CD4-positive, alpha-beta T cell treated with Interferon alpha-2 for 1 hour (primary cell): Measurements from ENCODE around the gene TNS1.

ENCODE experiments used
- DNase-seq, 2 donors: peaks; one replicate each; pipeline ENCODE4 v3.0.0-alpha.2; 2020 to 2022

Gene TNS1

DNA sequence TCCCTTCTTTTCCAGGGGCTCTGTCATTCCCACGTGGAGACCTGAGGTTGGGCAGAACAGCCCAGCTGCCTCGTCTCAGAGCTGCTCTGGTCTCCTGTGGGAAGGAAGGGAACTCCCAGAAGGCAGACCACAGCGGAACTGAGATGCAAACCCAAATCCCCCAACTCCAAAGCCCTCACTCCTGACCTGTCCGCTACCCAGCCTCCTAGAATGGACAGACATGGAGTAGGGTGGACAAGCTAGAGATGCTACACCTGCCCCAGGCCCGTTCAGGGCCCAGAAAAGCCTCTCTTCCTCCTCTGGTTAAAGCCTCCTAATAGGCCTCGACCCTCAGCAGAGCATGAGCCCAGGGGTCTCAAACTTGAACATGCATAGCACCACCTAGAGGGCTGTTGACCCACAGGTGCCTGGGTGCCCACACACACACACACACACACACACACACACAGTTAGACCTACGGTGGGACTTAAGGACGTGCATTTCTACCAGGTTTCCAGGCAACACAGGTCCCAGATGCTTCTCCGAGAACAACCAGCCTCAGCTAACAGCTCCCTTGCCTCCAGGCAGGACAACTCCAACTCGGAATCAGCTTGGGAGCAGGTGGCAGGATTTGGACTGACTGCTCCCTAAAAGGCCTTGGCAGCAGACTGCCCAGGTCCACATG lies 93.5 kb downstream of the TNS1 start:
- DNase-seq: no peak

DNA sequence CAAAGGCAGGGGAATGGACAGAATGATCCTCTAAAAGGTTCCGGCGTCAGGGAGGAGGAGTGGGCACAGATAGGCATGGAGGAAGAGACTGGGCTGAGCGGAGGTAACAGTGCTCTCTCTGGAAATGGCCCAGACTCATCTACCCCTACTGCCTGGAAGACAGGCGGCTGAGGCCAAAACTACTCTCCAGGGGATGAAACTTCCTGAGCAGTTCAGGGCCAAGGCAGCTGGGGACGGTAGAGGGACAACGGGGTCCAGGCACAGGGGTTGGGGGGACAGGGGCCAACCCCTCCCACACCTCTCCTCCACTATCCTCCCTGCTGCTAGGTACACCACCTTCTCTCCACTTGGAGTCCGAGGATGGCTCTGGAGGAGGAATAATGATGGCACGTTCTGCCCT lies 94.3 kb downstream of the TNS1 start:
- no peak for DNase-seq

DNA sequence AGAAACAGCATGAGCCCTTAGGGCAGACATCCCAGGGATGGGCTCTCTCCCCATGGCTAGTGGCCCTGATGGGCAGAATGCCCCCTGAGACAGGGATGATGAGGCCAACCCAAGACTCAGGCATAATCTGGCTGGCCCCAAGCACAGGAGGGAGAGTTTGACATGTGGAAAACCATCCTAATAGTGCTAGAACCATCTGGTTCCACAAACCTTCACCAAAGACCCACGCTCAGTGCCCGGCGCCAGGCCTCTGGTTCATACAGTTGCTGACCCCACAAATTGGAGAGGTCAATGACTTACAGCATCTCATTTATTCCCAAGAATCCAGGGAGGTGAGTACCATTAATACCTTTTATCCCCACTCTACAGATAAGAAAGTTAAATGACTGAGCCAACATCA lies 95.5 kb downstream of the TNS1 start:
- no peak for DNase-seq

DNA sequence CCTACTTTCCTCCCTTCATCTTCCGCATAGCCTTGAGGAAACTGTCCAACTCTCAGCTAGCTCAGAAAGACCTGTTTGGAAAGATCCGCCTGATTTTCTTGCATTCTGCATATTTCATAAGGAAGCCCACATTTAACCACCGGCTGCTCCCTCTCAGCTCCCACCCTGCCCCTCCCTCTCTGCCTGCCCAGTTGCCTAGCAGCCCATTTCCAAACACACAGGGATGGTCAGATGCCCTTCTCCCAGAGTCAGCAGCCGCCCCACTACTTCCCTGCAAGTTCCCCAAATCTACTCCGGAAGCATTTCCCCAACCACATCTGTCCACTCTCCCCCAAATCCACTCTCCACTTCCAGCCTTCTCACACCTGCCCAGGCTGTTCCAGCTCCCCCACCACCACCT lies 96.0 kb downstream of the TNS1 start:
- DNase-seq: peak in 1 of 2 donors; percentile 9

DNA sequence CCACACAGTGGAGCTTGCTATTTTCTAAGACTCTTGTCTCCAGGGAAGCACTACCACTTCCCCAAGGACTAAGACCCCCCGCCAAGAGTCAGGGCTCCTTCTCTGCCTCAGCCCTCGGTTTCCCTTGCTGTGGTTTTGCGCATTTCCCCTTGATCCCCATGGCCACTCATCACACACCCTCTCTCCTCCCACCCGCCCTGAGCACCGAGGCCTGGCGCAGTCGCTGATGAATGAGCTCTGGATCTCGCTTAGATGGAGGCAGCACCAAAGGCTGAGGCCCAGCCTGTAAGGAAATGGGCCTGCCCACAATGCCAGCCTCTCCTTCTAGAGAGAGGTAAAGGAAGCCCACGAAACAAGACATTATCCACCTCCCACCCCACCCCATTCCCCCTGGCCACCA lies 96.9 kb downstream of the TNS1 start:
- DNase-seq: no peak

DNA sequence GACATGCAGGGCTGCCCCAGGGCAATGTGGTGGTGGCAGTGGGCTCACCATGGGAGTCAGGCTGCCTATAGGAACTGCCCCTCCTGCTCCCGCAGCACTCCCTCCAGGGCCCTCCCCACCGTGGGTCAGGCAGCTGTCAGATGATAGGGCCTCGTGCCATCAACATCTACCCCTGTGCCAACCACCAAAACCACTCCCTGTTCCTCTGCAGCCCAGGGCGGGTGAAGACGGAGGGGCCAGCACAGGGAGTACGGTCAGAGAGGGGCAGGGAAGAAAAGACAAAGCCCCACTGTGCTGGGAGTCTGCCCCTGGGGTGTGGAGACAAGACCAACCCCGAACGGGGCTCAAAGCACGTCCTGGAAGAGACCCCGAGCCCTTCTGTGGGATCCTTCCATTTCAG lies 97.4 kb downstream of the TNS1 start:
- DNase-seq: no peak

DNA sequence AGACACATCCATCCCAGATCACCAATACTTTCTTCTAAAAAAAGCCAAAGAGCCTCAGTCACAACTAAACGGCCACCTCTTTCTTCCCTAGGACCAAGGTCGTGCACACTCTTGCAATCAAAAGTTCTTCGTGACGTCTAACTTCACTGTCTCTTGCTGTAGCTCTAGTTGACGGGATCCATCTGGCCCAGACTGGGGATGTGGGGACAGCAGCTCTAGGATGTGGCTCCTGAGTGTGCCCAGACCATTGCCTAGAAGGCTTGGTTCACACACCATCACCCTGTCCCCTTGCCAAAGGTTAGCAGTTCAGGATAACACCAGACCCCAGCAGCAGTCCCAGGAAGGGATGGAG lies 98.2 kb downstream of the TNS1 start:
- DNase-seq: no peak

DNA sequence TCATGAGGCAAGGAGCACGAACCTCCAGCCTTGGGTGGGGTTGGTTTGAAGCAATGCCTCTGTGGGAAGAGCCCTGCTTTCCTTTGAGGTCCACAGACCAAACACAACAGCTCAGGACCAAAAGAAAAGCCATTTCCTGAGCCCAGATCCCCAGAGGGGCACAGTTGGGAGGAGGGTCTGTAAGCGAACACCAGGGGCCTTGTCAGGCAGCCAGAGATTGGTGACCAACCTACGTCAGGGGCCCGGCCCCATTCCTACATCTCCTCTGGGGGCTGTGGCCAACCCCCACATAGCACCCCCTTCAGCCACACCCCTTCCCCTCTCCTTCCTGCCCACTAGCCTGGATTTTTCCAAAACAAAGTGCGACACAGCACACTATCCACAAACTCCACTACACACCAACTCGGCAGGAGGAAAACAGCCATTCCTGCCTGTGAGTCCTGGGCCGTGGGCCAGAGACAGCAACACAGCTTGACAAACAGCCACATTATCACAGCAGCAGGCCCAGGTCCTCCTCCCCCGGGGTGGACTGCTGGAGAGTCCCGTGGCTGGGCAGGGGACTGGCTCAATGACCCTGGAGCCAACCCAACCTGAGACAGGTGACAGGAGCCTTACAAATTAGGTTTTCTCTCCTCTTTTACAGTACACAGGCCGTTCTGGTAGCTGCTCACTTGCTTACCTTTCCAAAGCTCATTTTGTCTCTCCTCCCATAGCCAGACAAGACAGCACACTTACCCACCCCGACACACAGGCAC lies 98.8 kb downstream of the TNS1 start:
- DNase-seq: no peak

DNA sequence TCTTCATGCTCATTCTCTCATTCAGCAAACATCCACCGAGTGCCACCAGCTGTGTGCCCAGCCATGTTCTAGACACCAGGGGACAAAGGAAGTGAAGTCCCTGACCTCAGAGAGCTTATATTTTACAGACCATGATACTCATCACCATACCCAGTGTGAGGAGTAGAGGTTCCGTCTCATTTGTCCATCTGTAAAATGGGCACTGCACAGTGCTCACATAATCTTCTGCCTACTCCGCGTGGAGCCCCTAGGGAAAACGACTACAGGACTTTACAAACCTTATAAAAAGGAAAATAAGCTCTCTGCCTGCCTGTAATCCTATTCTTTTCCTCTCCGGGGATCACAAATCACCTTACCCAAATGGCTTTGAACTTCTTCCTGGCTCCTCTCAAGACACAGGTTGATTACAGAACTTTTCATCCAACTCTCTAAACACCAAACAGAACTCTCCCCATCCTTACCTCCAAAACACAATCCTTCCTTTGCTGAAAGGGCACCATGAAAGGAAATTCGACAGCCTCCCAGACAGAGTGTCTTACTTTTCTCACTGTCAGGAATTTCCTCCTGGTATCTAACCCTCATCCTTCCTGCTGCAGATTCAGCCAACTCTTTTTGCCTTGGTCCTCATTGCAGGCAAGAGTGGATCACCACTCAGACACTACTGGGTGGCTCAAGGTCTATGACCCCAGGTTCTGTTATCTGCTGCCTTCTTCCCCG lies 99.5 kb downstream of the TNS1 start:
- DNase-seq: no peak

DNA sequence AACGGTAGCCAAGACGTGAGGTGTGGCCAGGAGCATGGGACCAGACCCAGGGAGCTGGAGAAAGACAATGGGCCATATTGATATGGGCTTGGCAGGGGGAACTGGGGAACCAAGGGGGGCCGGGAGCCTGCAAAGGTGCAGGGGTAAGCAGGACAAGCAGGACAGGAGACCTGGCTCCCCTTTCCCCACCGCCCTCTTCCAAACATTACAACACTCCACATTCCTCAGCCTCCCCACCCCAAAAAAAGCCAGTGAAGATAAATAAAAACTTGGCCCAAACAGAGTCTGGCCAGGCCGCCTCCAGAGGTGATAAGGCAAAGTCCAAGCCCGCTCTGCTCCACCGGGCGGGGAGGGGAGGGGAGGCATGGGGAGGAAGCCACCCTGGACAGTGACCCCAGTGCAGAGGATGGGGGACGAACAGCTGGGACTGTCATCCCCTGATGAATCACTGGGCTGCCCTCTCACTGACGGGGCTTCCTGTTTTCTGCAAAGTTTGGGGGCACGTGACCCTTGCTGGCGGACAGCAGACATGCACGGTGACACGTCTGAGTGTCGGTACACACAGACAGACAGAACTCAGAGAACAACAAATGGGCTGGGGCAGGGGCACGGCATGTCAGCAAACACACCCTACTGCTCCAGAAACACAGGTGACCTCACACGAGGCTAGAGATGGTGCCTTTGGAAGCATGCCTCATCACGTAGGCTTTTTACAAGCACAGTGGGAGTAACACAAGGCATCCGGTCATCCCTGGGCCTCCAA lies 100.2 kb downstream of the TNS1 start:
- DNase-seq: peak; percentile 6 to 66

DNA sequence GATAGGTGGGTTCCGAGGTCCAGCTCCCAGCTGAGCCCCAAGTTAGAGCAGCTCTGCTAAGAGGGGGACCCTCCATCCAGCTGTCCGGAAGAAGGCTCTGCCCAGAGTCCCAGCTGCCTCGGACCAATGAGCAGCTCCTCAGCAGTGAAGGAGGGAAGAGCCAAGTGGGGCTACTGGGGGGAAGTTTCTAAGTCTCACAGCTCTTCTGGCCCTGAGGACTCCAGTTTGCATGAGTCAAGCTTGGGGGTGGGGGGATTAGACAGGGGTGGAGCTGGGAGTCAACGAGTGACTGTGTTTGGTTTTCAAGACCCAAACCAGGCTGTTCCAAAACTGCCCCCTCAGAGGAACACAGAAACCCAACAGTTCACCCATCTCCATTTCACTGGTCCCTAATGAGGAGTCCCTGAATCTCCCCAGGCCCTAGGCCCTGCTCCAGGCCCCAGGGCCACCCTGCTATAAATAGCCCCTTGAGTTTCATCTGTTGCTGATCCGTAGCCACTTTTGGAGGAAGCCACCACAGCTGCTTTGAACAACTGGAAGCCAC lies 100.9 kb downstream of the TNS1 start:
- DNase-seq: no peak

DNA sequence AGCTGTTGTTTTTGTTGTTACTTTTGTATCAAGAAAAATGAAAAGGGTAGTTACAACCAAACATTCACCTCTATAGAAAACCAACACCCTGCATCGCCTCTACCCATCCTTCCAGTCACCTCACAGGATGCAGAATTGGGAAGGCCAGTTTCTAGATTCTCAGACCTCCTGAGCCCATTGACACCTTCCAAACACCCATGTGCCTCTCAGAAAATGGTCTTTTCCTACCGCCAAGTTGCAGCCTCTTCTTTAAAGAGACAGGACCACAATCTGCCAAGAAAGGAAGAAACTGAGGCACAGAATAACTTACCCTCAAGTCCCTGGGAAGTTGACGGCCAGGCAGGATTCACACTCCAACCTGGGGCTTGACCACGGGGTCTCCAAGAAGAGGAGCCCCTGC lies 101.4 kb downstream of the TNS1 start:
- DNase-seq: no peak

DNA sequence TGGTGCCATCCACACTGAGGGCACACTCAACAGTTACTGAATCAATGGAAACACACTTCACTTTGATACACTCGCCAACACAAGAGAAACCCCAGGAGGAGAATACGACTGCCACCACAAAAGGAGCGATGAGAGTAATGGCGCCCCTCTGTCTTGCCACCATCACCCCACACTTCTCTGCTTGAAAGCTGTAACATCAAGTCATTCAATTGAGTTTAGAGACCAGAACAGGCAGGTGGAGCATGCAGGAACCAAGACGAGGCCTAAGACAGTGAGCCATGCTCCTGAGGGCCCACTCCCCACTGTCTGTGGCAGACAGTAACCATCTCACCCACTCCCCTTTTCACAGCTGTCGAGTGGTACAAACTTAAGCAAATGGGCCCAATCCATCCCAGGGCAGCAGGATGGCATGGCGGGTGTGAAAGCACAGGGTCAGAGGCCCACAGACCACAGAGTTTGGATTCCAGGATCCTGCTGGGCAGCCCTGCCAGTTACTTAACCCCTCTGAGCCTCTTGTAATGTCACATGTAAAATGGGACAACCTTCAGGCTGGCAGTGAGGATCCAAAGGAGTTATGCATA lies 101.9 kb downstream of the TNS1 start:
- no peak for DNase-seq

DNA sequence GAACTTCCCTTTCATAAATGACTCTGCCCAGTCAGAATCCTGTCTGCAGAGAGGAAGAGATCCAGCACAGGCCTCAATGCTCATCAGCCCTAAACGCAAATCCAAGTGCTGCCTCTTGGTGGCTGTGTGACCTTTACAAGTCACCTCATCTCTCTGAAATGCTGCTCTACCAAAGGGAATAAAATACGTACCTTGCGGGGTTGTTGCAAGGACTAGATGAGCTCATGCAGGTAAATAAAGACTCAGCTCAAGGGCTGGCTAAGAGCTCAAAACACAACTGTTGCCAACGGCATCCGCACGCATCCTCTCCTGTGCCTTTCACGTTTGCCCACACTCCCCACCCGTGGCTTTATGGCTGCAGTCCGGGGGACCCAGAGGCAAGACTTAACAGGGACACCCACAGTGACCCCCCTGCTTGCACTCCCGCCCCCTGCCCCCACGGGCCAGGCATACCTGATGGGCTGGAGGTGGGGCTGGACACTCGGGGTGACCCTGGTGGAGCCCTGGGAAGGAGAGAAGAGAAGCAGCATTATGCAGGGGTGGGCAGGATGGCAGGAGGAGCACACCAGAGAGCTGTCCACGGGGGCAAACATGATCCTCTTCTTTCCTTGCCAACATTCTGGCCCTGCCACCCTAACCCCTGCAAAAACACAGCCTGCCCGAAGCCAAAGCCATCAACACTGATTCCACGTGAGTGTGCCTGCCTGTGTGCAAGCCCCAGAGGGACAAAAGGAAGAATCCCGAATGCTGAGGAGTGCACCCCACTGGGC lies 102.6 kb downstream of the TNS1 start:
- no peak for DNase-seq

DNA sequence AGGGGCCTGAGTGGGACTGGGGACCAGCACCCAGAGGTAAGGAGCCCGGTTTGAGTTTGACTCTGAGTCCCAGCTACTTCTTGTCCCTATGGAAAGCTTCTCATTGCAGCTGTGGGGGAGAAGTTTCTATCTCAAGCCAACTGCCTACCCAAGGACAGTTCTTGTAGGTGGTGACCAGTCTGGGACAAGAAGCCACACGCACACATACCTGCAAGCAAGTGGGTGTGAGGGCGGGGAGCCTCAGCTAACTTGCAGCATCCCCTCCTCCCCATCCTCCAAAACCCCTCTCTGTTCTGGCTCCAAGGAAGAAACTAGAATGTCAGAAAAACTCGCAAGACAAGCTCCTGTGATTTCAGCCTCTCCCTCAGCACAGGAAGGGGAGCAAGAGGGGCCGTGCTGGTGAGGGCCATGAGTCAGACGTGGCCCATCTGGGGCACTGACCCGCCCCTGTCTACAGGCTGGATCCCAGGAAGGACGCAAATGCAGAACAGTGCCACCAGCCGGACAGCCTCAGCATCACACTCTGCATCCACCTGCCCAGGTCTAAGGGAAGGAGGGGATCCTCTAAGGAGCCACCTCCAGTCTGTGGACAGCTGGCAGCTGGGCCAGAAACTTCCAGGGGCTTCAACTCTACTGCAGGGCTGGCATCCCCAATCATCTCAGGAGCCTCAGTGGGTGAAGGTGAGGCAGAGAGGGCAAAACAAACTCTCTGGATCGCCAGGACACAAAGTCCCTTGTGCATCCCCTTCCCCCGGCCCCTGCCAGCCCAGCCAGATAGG lies 103.4 kb downstream of the TNS1 start:
- no peak for DNase-seq

DNA sequence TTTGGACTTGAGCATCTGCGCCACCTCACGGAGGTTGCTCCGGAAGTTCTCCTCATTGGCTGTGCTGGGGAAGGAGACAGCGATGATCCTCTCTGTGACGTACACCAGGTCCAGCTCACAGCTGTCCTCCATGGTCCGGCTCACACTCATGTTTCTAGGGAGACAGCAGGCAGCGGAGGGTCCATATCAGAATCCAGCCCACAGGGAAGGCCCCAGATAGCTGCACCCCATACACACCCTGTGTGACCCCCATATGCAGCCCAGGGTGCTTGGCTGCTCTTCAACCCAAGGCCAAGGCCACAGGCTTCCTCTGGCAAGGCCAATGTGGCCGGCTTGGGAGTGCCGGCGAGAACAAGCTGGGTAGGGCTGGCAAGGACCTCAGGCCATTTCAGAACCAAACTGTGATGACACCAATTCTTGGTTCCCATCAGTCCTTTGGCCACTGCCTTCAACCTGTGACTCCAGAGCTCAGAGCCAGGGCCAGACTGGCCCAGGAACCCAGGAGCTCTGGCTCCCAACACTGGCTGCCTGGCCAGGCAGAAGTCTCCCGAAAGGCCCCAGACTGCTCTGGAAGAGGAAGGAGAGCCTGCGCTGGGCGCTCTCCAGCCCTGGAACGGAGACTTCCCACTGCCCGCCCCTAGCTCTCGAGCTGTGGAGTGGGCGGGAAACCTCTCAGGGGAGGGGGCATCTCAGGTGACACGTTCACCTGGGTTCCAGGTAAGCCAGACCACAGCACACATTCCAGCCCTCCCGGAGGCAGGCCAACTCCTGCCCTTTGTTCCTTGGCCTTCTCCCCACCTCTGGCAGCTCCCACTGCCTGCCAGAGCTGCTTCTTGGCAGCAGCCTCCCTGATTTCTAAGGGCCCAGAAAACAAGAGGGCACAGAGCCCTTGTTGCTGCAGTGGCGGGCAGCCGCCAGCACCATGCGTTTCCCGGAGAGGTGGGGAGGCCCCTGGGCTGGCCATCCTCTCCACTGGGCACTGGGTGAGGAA lies 104.7 kb downstream of the TNS1 start:
- DNase-seq: no peak

DNA sequence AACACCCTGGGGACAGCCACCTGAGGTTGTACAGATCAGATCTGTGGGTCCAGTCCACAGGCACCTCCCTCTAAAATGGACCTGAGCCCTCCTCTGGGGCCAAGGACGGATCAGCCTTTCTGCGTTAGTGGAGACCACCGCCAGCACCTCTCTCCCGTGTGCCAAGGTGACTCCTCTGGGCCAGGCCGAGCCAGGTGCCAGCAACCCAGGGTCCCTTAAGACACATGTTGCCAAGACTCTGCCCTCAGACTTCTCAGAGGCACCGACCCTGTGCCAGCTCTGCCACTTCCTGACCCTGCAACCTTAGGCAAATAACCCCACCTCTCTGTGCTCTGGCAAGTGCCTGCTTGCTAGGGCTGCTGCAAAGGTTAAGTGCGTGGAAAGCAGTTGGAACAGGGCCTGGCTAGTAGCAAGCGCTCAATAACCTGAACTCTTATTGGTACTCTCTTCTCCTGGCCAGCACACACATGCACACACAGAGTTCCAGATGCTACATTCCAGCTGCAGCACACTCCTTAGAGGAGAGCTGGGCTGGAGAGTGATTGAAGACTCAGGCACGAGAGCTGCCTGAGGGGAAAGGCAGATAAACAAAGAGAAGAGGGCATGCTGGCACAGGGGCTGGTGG lies 105.6 kb downstream of the TNS1 start:
- no peak for DNase-seq

DNA sequence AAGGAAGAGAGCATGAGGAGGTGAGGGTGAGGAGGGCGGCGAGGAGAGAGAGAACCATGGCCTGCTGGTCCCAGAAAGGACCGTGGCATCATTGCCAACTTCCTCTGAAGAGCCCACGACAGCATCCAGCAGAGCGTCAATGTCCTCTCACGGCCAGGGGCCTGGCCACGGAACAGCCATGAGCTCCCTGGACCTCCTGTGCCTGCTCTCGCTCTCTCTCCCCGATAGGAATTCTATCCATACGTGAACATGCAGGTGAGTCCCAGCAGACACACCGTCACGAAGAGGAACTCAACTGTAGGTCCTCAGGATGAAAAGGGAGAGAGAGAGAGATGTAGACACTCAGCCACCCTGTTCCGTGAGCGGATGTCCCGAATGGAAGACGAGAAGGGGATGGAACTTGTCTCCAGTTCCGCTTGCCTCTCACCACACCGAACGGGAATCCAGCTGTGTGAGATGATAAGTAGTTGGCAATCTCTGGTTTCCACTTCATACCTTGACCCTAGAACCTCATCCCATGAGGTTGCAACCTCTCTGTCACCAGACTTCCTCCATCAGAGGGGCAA lies 107.6 kb downstream of the TNS1 start:
- no peak for DNase-seq

DNA sequence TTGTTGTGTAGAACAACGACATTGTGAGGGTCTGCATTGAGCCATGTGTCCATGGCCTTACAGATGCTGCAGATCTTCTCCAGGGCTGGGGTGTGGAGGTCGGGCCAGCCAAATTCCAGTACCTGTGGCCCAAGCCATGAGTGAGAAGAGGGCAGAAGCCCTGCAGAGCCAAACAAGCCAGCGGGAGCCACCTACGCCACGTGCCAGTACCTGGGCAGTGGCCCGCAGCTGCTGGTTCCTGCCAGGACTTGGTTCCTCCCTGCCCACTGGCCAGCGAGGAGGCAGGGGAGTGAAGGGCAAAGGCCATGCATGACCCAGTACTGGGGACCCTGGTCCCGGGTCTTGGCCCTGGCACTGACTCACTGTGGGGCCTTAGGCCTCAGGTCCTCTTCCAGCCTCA lies 109.4 kb downstream of the TNS1 start:
- no peak for DNase-seq
